ENCODE results near the gene GATAD2A. TPM values are rescaled to one million over a fixed set of nuclear protein-coding genes. Genes with fewer than 3 reads are reported as not detected.
"Not testable (repeated sequence)": the region's sequence is repeated elsewhere in the genome, so short reads cannot be mapped to it uniquely, and the experiment has no call there.

GATAD2A gene
- total RNA-seq, 1 donor from 2014 or later, result 24.3 TPM

DNA sequence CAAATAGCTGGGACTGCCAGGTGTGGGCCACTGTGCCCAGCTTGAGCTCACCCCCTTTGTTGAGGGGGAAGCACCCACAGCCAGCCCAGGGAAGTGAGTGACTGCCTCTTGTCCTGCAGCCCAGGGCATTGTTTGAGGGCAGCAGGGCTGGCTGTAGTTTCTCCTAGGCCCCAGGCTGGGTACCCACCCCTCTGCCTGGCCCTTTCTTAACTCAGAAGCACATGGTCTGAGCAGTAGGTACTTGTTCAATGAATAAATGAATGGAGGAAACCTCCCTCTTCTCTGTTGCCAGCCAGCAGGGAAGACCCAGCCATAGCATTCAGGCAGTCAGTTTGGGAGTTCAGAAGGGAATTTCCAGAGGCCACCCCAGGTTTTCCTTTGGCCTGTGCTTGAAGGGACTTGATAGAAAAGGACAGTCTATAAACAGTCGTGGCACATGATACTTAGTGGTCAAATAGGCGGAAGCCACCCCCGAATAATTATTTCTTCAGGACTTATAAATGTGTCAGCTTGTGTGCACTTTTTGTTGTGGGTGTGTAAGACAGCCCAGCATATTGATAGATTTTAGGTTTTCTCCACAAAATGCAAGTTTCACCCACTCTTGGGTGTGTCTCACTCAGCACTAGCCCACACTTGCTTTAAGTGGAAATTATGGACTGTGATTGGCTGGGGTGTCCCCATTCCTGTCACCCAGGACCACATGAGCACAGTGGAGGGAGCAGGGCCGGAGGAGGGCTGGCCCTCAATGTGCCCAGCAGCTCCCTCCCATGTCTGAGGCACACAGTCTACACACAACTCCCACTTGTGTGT, 33.1 kb downstream of the GATAD2A start:
- intact Hi-C loops (cut with DNase I), result no loop called here
- DNase-seq (no peak), ATAC-seq (ENCODE audit: poor library complexity) (no peak)

DNA sequence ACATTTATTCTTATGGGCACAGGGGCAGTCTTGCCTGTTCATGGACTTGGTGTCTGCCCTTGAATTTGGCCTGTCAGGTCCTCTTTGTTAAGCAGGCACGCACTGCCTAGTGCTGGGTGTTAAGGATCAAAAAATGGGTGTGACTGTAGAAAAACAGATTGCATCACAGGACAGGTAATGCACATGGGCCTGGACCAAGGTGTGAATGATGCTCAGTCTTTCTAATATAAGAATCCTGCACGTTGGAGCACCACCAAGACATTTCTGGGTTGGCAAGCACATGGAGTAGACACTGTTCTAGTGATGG, 33.7 kb downstream of the GATAD2A start:
- intact Hi-C loops (cut with DNase I), result no loop called here
- ATAC-seq (ENCODE audit: poor library complexity), result no peak
- no peak for DNase-seq

DNA sequence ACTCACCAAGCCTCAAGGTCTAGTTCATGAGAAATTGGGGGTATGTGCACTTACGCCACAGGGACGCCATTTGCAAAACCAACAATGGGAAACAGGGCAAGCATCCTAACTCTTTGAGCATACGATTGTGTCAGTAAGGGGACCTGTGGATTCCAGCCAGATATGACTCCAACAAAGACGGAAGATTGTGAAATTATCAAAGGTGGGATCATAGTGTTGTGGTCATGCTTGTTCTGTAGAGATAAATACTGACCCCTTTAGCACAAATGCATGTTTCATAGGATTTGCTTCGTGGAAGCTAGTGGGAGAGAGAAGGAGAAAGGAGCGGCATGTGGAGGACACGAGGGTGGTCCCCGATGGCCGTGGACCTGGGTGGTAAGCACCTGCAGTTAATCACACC, 37.8 kb downstream of the GATAD2A start:
- intact Hi-C loops (cut with DNase I), result no loop called here
- no peak for ATAC-seq (ENCODE audit: poor library complexity)

DNA sequence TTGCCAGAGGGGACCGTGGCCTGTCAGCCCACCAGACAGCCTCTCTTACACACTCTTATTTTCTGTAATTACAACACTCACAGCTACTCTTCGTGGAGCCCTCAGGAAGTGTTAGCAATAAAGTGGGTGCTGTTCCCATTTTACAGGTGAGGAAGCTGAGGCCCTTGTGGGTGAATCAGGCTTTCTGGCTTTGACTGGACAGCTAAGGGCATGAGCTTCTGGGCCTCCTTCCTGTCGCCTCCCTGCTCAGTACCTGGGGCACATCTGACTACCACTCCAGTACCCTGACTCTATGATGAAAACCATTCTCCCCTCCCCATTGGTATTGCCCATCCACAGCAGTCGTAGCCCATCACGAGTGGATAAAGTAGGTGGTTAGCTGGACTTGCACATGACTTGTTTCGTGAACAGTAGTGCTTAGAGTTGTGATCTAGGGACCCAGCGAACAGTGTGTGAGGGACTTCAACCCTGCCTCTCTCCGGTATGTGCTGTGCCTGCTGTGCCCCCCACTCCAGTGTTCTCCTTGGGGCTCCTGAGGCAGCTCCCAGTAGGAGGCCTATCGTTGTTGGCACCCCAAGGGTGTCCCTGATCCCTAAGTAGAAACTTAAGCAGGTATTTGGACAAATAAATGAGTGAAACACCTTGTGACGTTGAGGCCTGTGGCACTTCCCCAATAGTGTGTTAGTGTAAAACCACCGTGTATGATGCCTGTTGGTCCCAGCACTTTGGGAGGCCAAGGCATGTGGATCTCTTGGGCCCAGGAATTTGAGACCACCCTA, 38.6 kb downstream of the GATAD2A start:
- ATAC-seq (ENCODE audit: poor library complexity) (no peak), DNase-seq (no peak)

More for the DNA sequence above, 37.8 kb downstream of the GATAD2A start:
- DNase-seq, result no peak

DNA sequence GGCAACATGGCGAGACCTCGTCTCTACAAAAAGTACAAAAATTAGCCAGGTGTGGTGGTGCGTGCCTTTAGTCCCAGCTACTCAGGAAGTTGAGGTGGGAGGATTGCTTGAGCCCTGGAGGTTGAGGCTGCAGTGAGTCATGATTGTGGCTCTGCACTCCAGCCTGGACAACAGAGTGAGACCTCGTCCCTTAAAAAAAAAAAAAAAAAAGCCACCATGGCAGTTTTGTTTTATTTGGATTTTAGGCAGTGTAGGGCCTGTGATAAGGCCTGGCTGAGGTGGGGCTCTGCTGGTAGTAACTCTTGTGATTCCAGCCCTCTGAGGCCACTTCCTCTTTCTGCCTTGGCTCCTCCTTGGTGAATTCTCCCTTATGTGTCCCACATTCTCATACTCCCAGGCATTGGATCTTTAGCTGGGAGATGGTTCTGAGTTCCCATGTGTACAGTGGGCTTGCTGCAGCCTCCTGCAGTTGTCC, 39.2 kb downstream of the GATAD2A start:
- no peak for DNase-seq
- intact Hi-C loops (cut with DNase I), result no loop called here
- peak; percentile 36 for ATAC-seq (ENCODE audit: poor library complexity)

More for the DNA sequence above, 38.6 kb downstream of the GATAD2A start:
- intact Hi-C loops (cut with DNase I), result no loop called here

DNA sequence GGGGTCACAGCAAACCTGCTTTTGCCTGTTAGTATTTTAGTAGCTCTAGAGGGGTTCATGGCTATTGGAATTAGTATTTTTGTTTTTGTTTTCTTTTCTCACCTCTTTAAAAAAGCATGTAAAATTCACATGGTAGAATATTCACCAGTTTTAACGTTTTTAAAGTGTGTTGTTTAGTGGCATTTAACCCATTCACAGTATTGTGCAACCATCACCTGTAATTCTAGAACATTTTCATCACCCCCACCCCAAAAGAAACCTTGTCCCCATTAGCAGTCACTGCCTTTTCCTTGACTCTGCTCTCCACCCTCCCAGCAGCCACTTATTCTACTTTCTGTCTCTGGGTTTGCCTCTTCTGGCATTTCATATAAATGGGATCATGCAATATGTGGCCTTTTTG, 39.8 kb downstream of the GATAD2A start:
- DNase-seq (no peak), ATAC-seq (ENCODE audit: poor library complexity) (no peak)
- intact Hi-C loops (cut with DNase I), result no loop called here

DNA sequence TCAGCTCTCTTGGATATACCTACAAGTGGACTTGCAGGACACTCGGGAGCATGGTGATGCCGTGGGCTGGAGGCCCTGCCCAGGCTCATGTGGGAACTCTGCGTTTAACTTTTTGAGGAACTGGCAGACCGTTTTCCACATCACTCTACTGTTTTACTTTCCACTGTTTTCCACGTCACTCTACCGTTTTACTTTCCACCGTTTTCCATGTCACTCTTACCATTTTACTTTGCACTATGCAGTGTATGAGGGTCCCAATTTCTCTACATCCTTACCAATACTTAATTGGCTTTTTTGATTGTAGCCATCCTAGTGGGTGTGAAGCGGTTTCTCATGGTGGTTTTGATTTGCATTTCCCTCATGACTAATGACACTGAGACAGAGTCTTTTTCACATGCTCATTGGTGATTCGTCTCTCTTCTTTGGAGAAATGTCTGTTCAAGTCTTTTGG, 40.5 kb downstream of the GATAD2A start:
- DNase-seq (no peak), ATAC-seq (ENCODE audit: poor library complexity) (no peak)
- intact Hi-C loops (cut with DNase I), result no loop called here

DNA sequence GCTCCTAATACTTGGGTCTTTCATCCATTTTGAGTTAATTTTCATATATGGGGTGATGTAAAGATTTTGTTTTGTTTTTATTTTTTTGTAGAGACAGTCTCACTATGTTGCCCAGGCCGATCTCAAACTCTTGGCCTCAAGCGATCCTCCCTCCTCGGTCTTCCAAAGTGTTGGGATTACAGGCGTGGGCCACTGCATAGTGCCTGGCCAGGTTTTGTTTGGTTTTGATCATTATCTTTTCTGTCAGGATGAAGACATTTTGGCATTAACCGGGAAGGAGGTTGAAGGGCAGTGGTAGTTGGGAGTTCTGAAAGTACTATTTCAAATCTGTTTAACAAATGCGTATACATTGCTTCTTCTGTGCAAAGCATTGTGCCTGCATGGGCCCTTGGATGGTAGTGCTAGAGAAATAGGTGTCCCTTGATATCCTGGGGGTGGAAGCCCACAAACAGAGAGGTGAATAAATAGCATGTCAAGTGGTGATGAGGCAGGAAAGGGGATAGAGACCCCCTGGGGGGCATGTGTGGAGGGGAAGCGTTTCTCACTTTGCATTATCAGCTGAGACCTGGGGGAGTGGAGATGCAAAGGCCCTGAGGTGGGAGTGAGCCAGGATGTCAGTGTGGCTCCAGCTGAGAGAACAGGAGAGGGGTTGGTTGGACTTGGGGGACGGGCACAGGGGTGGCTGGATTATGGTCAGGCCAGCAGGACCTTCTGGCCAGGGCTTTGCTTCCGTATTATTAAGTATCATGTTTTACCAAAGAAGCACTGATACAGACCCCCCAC, 41.4 kb downstream of the GATAD2A start:
- intact Hi-C loops (cut with DNase I), result no loop called here
- ATAC-seq (ENCODE audit: poor library complexity), result no peak
- DNase-seq, result no peak

DNA sequence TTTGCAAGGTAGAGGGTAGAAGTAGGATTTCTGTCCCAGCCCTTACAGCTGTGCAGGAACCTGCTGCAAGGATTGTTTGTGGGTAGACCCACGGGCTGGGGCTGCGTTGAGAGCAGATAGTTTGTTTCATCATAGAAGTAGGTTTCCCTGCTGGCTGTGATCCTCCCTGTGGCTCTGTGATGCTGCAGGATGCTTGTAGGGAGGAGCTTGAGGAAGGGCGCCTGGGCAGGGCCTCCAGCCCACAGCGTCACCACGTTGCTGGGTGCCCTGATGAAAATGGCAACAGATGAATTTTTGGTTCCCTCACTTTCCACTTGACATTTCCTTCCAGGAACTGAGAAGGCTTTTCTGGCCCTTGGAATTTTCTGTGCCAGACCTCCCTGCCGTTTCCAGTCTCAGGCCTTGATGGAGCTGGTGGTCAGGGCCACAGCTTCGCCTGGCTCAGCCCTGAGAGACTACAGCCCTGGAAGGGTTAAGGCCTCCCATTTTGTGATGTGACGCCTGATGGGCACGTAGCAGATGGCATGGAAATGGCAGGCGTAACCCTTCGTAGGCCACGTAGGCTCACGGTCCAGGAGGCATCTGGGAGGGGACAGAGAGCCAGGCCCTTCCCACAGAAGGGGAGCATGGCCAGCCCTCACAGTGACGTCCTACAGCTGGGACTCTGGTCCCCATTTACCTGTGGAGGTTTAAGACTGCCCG, 42.2 kb downstream of the GATAD2A start:
- intact Hi-C loops (cut with DNase I), result no loop called here
- DNase-seq, result no peak
- ATAC-seq (ENCODE audit: poor library complexity), result peak; percentile 18

DNA sequence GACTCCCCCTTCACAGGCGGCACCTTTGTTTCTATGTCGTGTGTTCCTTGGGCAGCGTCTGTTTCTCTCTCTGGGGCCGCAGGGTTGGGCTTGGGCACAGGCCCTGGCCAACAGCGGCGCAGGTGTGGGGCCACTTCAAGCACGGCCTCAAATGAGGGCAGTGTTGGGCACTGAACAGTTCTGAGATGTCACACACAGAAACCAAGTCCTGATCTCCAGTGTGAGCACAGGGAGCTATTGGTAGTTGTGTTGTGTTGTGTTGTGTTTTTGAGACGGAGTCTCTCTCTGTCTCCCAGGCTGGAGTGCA, 42.7 kb downstream of the GATAD2A start:
- DNase-seq, result no peak
- peak; percentile 56 for ATAC-seq (ENCODE audit: poor library complexity)

DNA sequence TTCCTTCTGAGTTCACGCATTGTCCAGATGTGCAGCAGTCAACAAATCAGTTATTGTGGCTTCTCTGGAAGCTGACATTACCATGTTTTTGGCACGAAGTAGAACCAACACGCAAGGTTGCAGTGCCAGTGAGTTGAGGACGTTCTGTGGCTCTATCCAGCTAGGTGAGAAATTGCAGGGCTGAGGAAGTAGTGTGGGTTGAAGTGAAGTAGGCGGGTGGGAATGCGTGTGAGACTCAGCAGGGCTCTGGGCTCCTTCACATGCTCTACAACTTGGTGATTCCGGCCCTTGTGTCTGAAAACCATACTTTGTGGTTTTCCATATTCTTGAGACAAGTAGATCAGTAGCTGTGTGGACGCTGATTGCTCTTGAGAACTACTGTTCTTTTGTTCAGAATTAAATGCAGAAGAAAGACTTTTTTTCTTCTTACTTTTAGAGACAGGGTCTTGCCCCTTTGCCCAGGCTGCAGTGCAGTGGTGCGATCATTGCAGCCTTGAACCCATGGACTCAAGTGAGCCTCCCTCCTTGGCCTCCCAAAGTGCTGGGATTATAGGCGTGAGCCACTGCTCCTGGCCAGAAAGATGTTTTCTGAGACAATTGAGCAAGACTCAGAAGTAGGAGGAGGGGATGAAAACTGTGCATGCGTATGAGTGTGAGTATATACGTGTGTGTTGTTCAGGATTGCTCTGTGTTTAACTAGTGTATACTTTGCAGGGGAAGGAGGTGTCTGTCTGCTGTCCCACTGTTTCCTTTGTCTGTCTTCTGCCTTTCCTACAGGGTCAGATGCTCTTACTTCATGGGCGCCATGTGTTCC, 46.2 kb downstream of the GATAD2A start:
- DNase-seq, result no peak
- intact Hi-C loops (cut with DNase I), result no loop called here
- ATAC-seq (ENCODE audit: poor library complexity), result no peak

More for the DNA sequence above, 42.7 kb downstream of the GATAD2A start:
- intact Hi-C loops (cut with DNase I), result no loop called here

DNA sequence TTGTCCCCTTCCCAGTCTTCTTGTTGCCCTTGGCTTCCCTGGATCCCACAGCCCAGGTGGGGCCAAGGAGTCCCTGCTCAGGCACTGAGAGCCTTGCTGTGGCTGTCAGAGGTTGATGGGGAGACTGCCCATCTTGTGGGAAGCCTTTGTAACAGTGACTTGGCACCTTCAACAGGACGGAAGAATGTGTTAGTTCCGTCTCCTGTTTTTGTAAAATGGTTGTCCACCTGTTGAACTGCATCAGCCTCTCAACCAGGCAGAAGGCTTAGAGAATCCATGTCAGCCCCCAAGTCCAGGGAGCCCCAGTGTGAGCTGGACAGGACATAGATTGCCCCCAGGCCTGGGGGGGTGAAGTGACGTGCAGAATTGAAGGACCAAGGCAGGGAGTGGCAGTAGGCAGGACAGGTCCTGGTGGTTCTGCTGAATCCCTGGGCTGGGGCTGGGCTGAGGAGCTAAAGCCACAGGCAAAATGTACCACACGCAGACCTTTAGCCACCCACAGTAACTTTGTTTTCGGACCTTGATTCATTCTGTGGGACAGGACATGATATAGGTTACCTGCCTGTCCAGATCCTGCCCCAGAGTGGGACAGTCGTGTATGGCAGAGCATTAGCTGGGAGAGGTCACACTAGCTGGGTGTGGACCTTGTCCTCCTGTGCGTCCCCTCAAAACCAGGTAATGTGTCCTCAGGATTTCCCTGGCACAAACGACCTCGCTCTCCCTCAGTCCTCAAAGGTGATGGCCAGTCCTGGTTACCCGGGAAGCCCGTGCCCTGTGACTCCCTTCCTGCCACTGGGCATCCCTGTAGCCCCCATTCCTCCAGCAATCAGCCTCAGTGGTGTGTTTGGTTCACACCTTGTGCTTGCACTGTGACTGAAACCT, 47.0 kb downstream of the GATAD2A start:
- DNase-seq (no peak), ATAC-seq (ENCODE audit: poor library complexity) (no peak)
- intact Hi-C loops (cut with DNase I), result no loop called here

DNA sequence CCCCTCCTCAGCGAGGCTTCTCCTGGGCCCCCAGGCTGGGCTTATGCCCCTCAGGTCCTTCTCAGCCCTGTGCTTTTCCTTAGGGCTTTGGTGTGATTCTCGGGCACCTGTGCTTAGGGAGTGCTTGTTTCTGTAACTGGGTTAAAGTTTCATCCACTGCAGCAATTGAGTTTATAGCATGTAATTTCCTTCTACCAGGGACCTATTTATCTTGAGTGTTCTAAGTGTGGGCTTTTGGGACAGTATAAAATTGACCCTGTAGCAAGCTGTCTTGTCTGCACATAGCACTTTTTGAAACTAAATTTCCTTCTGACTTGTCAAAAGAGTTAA, 47.6 kb downstream of the GATAD2A start:
- ATAC-seq (ENCODE audit: poor library complexity), result no peak
- intact Hi-C loops (cut with DNase I), result no loop called here
- DNase-seq, result no peak

DNA sequence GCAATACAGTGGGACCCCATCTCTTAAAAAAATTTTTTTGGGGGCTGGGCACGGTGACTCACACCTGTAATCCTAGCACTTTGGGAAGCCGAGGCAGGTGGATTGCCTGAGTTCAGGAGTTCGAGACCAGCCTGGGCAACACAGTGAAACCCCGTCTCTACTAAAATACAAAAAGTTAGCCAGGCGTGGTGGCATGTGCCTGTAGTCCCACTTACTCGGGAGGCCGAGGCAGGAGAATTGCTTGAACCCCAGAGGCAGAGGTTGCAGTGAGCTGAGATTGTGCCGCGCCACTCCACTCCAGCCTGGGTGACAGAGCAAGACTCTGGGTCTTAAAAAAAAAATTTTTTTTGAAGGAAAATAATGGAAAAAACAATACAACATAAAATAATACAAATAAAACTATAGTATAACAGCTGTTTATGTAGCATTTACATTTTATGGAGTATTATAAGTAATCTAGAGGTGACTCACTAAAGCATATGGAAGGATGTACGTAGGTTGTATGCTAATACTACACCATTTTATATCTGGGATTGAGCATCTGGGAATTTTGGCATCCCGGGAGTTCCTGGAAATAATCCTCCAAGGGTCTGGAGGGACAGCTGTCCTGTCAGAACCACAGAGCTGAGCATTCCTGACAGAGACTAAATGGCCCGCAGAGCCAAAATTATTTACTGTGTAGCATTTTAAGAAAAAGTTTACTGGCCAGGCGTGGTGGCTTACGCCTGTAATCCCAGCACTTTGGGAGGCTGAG, 49.9 kb downstream of the GATAD2A start:
- ATAC-seq (ENCODE audit: poor library complexity), result not testable (repeated sequence)

DNA sequence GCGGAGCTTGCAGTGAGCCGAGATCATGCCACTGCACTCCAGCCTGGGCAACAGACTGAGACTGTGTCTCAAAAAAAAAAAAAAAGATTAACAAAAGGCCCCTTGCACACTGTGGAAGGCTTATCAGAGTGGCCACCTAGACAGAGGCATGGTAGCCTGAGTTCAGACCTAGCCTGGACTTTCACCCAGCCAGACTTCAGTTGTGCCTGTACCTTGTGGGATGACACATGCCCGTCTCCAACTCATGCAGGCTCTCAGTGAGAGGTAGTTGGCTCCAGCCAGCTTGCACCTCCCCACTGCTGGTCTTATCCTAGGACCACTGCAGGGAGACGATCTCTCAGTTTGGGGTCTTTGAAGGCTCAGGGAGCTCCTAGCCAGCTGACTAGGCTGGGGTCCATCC, 52.2 kb downstream of the GATAD2A start:
- DNase-seq (no peak), ATAC-seq (ENCODE audit: poor library complexity) (no peak)
- intact Hi-C loops (cut with DNase I), result no loop called here

More for the DNA sequence above, 49.9 kb downstream of the GATAD2A start:
- DNase-seq; intact Hi-C loops (cut with DNase I): not testable (repeated sequence)

DNA sequence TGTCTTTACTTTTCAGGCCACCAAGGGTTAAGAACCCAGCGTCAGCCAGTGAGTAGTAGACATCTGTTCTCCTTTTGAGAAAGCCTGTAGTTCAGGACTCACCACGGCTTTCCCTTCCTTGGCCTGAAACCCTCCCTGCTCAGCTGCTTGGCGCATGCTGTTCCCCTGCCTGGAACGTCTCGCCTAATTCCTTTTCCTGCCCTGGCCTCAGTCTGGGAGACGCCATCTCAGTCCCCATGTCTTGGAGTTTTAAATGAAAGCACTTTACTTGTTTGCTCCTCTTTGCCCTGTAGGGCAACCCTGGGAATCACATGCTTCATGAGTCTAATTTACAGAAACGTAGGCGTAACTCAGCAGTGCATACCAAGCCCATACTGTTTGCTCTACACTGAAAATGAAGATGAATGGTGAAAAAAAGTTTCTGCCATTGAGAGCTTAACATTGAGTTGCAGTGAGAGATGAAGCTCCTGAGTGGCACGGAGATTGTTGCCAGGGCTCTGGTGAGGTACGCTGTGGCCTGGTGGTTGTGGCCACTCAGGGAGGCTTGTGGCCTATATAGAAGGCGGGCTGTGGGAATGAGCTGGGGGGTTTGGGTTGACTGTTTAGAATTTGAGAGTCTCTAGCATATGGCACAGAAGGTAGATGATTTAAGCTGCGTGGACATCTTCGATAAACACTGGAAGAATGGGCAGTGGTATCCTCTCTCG, 52.8 kb downstream of the GATAD2A start:
- intact Hi-C loops (cut with DNase I), result no loop called here
- ATAC-seq (ENCODE audit: poor library complexity), result no peak
- no peak for DNase-seq
